Measurements from ENCODE around the gene CD47.

The CD47 gene

DNA sequence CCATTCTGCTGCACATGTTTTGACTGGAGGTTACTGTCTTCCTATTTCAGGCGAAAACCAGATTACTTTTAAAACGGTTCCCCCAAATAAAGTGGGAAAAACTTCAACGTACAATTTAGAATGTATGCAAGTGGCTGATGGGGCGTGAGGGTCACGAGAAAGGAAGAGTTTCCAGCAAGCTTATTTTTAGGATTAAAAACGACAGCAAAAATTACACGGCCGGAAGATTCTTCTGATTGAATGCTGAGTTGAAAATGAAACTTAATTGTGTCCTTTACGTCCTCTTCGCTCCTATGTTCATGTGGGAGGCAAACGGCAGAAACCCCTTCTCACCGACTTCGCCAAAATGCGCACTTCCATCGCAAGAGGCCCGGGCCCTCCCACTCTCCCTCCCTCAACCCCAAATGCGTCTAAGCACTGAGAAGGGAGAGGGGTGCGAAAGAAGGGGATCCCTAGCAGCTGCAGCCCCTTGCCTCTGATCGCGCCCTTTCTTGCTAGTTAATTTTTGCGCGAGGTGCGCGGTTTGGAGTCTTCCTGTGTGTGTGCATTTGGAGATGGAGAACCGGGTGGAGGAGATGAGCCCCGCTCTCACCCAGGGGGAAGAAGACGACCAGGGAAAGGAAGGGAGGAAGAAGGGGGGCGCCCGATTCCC, 656 bp downstream of the CD47 start:
- DNase-seq: peak; percentile 38

DNA sequence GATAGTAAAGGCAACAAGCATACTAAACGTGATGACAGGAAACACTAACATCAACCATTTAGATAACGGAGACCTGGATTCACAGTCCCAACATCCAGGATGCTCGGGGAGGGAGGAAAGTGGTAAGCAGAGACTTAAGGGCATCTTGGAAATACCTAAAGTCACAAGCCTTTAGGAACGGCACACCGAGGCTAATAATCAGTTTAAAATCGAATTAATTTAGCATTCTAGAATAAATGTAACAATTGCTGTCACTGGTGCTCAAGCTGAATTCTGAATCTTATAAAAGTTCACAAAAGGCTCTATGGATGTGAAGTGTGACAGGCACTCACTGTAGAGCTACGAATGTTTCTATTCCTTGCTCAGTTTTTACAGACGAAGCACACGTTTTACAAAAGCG, 1.3 kb downstream of the CD47 start:
- no peak for DNase-seq

DNA sequence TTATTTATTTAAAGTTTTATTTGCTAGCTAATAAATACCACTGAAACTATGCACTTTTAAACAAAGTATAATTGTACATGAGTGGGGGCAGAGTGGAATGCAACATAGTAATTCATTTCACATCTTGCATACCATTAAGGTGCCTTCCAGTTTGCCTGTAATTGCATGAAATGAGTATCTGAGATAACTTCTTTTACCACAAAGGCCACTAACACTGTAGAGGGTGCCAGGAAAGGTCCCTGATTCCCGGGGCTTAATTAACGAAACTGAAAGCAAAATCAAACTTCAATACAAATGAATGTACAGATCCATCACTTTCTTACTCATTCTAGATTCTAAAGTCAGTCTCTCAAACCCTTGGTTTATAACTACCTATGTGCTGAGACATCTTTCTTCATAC, 2.1 kb downstream of the CD47 start:
- DNase-seq: no peak

DNA sequence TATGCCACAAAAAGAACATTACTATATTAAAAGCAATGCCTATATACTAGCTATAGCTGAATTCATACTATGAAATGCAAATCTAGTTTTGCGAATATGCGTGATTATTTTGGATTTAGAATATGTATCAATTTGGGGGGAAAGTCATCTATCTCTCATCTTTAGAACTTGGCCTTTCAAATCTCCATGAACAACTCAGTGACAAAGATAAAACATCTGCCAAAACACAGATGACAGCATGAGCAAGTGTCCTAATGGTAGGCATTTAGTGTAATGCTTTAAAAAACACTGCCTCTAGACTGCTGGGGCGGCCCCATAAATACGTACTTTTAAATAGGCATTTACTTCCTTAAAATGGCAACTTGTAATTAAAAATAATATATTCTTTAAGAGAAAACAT, 2.7 kb downstream of the CD47 start:
- DNase-seq: no peak

DNA sequence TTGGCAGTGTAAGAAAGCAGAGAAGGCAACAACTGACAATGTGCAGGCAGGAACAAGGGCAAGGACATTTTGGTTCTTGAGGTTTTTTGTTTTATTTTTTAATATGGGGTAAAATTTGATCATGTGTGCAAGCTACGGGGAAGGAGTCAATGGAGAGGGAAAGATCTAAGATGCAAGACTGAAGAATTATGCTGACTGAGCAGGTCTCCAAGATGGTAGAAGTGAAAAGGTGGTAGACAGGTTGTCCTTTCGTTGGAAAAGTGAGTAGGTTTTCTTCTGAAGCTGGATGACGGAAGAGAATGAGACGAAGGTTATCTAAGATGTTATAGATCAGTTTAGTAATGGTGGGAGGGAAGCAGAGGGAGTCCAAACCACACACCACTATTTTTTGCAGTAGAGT, 4.2 kb downstream of the CD47 start:
- no peak for DNase-seq

DNA sequence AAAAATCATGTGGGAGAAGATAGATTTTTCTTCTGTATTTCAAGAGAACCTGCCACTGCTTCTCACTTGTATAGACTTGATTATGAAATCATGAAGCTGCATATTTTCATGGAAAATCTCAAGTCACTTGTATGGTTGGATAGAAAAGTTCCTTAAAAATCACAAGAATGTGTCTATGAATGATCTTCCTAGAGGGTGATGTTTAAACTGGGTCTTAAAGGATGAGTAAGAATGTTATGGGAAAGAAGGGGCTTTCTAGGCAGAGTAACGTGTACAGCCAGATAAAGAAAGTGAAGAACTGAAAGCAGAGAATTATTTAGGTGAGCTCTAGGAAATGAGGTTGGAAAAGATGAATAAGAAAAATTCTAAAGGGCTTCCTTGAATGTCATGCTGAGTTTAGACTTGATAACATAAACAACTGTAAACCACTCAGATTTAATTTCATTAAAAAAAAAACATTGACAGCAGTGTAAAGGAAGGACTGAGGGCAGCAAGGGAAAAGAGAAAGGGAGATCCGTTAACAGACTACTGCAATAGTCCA, 5.0 kb downstream of the CD47 start:
- DNase-seq: no peak

DNA sequence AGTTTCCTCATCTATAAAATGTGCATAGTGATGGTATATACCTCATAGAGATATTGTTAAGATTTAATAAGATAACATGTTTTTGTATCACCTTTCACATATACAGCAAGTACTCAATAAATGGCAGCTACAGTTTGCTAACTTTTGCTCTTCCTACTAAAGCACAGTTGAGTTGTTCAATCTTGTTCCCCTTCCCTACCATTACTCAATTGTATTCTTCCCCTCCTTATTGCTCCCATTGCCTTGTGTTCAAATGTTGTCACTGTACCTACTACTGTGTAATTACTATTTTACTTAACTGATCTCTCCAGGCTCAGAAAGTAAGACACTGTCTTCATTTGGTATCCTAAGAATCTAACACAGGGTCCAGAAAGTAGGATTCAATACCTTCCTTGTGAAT, 5.5 kb downstream of the CD47 start:
- DNase-seq: no peak

DNA sequence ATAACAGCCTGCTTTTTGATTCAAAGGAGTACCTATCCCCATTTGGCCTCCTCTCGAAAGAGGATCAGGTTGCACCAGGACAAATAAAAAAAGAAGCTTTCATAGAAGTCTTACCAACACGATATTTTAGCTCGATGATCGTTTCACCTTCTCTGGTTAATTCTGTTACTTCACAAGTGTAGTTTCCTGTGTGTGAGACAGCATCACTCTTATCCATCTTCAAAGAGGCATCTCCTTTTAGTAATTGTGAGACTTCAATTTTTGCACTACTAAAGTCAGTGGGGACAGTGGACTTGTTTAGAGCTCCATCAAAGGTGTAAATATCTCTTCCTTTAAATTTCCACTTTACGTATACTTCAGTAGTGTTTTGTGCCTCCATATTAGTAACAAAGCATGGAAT, 11.0 kb downstream of the CD47 start:
- no peak for DNase-seq

DNA sequence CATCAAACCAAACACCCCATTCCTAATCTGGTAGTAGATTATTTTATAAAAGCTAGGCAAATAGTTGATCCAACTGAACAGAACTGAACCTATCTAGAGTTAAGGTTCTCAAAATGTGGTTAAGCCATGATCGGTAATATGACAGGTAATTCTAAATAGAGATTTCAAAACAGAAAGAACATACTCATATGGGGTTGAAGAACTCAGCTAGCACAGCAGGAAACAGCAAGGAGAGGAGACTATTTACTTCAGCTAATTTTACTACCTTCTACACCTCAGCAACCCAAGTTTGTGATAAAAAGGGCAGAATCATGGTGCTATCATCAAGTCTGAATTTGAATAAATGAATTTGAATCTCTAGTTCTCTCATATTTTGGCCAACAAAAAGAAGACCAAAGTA, 11.8 kb downstream of the CD47 start:
- no peak for DNase-seq

DNA sequence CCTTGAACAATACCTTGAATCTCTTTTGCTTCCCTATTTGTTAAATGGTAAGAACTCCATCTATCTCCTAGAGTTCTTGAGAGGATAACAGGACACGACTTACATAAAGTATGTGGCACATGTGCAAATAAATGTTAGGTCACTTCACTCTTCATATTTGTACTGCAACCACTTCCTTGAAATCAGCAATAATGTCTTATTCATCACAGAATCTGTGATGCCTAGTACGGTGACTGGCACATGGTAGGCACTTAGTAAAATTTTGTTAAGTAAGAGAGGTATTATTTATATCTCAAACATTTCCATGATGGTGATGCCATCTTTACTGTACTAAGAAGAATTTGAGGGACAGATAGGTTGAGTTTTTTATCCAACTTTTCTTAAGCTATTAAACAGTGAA, 14.3 kb downstream of the CD47 start:
- DNase-seq: no peak

DNA sequence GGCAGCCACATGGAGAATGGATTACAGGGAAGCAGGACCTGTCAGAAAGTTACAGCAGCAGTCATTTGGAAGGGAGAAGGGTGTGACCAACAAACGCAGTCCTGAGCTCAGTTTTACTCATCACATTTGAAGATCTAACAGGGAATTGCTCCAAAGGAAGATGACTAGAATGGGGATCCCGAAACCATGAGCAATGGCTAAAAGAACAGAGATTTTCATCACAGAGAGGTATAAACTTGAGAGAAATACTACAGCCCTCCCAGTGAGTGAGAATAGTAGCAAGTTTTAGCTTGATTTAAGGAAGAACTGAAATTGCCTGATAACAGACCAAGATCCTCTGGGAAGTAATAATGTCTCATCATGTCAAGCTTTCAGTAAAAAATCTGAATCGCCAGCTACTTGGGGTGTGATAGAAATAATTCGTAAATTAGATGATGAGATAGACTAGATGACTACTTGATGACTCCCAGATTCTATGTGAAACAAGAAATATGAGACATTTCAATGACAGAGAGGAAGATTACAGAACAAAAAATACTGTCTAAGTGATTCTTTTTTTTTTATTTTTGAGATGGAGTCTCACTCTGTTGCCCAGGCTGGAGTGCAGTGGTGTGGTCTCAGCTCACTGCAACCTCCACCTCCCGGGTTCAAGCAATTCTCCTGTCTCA, 16.9 kb downstream of the CD47 start:
- DNase-seq: no peak

DNA sequence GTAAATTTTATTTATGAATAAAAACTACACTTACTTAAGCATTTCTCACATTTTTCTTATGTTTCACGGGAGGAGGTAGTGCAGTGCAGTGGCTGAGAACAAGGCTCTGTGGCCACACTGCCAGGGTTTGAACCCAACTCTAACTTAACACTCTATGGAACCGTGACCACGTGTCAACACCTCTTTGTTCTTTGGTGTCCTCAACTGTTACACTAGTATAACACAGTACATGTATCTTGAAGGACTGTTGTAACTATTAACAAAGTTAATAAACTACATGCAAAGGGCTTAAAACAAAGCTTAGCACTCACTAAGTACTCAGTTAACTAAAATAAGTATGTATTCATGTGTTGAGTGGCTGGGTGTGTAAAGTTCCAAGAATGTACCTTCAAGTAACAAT, 19.5 kb downstream of the CD47 start:
- DNase-seq: no peak

DNA sequence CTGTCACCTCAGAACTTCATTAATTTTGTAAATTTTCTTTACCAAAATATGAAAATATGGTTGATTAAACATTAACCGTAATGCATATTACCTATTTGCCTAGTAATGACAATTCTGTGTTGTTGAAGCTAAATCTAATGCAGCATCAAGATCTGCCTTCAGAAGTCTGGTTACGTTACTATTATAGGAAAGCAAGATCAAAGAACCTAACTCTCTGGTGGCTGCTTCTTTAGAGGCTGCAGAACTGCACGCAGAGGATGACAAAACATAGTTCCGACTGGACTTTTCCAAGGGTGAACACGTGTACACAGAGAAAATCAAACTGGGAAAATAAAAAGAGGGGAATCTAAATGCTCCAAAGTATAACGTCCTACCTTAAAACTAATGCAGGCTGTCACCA, 20.5 kb downstream of the CD47 start:
- no peak for DNase-seq

DNA sequence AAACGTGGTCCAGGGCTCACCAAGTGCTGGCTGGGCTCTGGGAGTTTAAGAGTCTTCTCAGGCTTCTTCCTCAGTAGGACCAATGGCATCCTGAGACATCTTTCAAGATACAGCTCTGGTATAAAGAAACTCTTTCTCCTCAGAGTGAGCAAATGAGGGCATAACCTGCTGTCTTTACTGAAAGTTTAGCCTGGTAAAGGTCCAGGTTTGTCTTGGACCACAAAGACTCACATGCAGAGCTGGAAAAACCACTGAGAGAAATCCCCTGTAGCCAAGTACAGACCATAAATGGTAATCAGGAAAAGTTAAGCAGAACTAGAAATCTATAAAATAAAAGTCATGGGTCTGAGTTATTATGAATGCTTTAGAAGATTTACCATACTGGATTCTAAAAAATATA, 23.1 kb downstream of the CD47 start:
- DNase-seq: no peak

DNA sequence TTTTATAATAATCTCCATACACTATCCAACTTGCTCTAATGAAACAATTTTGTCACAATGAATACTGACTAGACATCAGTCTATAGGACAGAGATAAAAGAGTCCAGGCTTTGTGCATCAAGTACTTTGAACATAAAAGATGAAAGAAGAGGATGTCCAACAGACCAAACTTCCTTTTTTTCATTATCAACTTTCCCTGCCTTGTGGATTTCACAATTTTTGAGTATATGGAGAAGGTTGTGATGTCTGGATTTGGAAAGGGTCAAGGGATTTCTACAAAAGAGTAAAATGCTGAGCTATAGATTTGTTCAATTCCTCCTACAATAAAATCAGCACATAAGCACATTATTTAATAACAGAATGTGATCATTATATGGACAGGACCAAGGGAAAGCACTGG, 25.7 kb downstream of the CD47 start:
- no peak for DNase-seq

DNA sequence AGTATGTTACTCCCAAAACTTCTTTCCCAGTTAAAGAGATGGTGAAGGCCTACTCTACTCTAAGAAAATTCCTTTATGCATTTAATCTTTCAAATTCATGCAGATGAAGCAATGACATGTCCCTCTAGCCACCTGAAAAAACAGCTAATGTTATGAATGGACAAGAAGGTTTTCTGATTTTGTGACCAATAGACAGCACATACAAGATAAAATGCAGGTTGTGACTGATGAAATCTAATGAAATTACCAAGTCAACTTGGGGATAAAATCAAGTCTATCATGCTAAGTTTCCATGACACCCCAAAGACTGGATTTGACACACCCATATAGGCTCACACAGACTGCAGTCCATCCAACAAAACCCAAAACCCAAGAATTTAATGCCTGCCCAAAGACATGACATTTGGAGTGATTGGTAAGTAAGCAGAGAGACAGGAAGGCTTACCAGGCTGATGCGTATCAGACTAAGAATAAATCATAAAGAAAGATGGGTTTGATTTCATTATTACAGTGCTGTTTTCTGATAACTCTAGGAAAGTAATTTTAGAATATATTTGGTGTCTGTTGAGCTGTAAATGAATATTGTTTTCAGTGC, 26.4 kb downstream of the CD47 start:
- no peak for DNase-seq

DNA sequence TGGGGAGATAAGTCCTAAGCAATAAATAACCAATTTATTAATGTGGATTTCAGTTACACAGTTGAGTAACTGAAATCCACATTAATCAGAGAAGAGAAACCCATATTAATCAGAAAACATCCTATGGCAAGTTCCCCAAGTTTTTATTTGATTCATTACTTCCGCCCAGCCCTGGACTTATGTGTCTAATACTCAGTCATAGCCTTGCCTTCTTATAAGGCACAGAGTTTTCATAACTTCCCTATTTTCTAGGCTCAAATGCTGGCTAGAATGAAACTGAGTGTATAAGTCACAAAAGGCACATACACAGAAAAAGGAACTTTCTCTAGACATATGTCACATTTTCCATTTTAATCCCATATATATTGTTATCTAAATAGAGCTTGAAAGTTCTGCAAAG, 28.8 kb downstream of the CD47 start:
- DNase-seq: no peak

DNA sequence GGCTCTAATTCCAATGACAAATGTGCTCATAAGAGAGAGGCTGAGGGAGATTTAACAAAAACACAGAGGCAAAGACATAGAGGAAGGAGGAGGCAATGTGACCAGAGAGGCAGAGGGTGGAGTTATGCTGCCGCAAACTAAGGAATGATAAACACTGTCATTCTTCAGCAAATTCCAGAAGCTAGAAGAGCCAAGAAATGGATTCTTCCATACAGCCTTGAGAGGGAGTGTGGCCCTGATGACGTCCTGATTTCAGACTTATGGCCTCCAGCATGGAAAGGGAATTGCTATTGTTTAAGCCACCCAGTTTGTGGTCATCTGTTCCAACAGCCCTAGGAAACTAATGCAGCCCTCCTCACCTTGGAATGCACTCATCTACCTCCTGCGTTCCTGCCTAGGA, 30.5 kb downstream of the CD47 start:
- no peak for DNase-seq

DNA sequence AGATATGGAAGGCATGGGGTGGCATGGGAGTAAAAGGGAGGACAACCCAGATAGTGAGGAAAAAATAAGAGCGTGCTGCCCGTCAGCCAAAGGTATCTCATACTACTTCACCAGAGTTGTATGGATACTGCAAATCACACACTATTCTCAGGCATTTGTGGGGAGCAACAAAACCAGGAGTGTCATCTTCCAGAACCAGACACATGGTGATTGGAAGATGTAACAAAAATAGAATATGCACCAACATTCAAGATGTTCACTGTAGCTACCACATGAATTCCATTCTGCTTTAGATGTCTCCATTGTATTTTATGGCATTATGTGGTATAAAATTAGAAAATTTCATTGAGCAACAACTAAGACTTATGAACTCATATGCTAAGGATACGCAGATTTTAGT, 34.9 kb downstream of the CD47 start:
- DNase-seq: no peak

DNA sequence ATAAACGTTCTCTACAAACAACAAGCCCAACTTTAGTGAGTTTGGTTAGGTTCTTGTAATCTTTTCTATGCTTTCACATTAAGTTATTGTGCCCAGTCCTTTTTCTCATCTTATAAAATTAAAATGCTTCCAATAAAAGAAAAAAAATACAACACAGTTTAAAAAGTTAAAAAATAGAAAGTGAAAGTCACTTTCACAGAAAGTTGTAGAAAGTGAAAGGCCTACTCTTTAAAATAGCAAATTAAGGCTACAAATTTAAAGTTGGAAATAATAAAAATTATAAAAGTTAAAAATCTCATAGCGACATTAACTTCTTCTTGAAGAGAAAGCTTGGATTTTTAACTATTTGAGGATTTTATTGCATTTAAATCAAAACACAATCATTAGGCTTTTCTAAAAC, 35.9 kb downstream of the CD47 start:
- no peak for DNase-seq

DNA sequence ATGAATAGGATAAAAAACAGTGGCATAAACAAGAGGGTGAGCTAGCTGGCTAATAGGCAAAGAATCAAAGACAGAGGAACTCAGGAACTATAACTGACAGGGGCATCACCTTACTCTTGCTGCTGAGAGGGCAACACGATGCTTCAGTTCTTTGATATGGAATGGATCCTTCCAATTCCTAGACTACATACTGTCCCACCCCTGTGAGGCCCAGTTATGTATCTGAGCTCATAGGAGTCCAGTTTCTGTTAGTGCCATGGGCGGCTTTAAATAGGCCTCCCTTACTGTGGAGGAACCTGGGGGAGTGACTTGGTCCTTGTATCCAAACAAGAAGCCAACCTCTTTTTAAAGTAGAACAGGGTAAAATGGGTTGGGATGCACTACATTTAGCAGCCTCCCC, 37.3 kb downstream of the CD47 start:
- no peak for DNase-seq

DNA sequence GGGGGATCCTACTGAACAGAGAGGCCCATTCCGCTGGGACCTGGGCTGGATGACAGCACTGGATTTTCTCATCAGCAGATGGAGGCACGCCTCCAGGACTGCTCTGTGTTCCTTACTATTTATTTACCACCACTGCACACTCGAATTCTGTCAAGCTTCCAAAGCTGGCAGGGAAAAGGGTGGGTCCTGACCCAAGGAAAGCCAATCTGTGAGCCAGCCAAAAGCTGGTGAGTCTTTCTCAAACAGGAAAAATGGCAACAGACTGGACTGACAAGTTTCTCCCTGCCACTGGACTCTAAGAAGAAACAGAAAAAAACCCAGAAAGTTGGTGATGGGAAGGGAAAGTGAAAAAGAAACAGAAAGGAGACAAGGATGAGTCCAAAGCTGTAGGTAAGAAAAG, 37.8 kb downstream of the CD47 start:
- DNase-seq: no peak

DNA sequence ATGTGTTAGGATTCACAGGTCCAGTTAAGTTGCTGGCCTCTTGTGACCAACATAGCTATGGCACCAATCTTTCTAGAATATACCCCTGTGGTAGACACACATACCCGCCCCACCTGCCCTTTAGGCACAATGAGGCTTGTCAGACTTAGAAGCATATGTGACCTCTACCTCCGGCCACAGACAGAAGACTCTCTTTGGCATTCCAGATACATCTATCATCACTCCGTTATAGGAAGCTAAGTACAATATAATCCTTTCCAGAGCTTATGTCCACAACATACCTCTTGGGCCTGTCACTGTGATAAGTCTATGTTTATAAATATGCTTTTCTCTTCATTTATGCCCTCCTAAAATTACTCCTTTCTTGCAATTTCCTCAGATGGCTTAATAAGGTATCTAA, 39.8 kb downstream of the CD47 start:
- no peak for DNase-seq

DNA sequence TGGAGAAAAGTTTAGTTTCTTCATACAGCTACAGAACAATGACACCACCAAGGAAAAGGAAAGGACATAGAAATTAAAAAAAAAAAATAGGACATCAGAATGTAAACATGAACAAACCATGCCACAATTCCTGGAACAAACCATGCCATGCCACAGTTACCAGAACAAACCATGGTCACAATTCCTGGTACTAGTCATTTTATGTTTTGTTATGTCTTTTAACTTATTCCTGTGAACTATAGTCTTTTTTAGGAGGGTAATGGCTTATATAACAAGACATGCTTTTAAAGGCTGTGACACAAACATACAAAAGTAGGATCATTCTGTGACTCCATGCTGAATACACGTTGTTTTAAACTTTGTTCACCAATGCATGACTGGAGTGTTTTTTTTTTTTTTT, 42.8 kb downstream of the CD47 start:
- no peak for DNase-seq

DNA sequence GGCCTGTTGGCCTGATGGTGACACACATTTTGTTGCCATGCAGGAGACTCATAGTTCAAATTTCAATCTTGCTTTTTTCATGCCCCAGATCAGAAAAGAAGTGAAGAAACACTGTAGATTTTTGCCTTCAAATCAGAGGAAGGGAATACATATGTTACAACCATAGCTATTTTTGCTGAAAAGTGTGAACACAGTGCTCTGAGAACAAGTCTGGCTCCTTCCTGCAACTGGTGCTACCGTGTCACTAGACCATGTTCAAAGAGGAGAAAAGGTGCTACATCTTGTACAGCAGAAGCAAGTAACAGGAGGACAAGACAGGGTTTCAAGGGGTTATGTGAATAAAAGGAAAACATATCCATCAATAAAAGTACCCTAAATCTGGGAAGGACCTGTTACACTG, 44.6 kb downstream of the CD47 start:
- no peak for DNase-seq

All from NCI-H345 (cell line).